ENCODE data around the gene TBCD.

TBCD gene

GRCh38 chr17:82812058-82812457 lies 60.2 kb downstream of the TBCD start:
- DNase-seq: no peak

GRCh38 chr17:82812601-82813000 lies 60.7 kb downstream of the TBCD start:
- no peak for DNase-seq

GRCh38 chr17:82813299-82814051 lies 61.6 kb downstream of the TBCD start:
- no peak for DNase-seq

GRCh38 chr17:82814834-82815233 lies 63.0 kb downstream of the TBCD start:
- DNase-seq: no peak

- no peak for DNase-seq
Observed at GRCh38 chr17:82815354-82815753, 63.5 kb downstream of the TBCD start.

- DNase-seq: no peak
Observed at GRCh38 chr17:82815790-82816305, 64.0 kb downstream of the TBCD start.

GRCh38 chr17:82816358-82816757 lies 64.5 kb downstream of the TBCD start:
- DNase-seq: no peak

GRCh38 chr17:82817947-82818346 lies 66.1 kb downstream of the TBCD start:
- no peak for DNase-seq

GRCh38 chr17:82820278-82821251 lies 68.7 kb downstream of the TBCD start:
- DNase-seq: peak; percentile 14

- DNase-seq: no peak
Observed at GRCh38 chr17:82821554-82821953, 69.7 kb downstream of the TBCD start.

GRCh38 chr17:82822281-82822680 lies 70.4 kb downstream of the TBCD start:
- DNase-seq: no peak

GRCh38 chr17:82823004-82823403 lies 71.1 kb downstream of the TBCD start:
- no peak for DNase-seq

GRCh38 chr17:82825540-82826124 lies 73.8 kb downstream of the TBCD start:
- DNase-seq: no peak

GRCh38 chr17:82826211-82826610 lies 74.3 kb downstream of the TBCD start:
- DNase-seq: no peak

GRCh38 chr17:82826956-82827355 lies 75.1 kb downstream of the TBCD start:
- no peak for DNase-seq

- no peak for DNase-seq
Observed at GRCh38 chr17:82828875-82829487, 77.1 kb downstream of the TBCD start.

- no peak for DNase-seq
Observed at GRCh38 chr17:82830249-82830661, 78.4 kb downstream of the TBCD start.

- no peak for DNase-seq
Observed at GRCh38 chr17:82831041-82831817, 79.4 kb downstream of the TBCD start.

- no peak for DNase-seq
Observed at GRCh38 chr17:82831818-82832200, 79.9 kb downstream of the TBCD start.

GRCh38 chr17:82832411-82832810 lies 80.5 kb downstream of the TBCD start:
- DNase-seq: no peak

GRCh38 chr17:82832881-82833475 lies 81.1 kb downstream of the TBCD start:
- DNase-seq: no peak

GRCh38 chr17:82835122-82835521 lies 83.3 kb downstream of the TBCD start:
- DNase-seq: no peak
